ENCODE results near the gene POU2F3.

DNA sequence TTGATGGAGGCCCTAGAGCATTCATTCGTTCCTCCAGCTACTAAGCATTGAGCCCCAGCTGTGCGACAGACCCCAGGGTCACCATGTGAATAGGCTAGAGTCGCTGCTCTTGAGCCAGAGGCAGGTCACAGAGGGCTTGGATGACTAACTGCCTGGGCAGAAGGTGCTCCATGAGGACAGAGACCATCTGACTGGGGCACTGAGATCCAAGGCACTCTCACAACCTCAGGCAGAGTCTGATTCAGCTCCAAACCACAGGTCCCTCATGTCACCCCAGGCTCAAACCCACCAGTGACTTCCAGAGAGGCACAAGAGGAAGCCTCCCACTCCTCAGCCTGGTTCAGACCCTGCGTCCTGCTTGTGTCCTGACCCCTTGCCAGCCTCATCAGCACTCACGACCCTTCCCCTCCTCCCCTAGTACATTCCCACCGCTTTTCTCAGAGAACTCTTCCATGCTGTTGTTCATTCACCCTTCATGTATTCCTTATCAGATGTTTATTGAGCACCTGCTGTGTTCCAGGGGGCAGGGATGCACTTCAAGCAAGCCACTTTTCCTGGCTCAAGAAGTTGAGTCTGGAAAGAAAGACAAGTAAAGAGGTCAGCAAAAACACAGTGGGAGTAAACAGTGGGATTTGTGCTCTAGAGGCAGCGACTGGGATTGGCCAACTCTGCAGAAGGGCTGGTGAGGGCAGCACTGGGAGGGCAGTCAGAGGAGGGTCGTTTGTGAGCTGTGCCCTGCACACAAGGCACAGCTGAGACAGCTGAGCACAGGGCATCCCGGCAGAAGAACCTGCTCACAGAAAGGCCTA lies 19.8 kb upstream of the POU2F3 start:
- TF ChIP-seq, protein P1, sequence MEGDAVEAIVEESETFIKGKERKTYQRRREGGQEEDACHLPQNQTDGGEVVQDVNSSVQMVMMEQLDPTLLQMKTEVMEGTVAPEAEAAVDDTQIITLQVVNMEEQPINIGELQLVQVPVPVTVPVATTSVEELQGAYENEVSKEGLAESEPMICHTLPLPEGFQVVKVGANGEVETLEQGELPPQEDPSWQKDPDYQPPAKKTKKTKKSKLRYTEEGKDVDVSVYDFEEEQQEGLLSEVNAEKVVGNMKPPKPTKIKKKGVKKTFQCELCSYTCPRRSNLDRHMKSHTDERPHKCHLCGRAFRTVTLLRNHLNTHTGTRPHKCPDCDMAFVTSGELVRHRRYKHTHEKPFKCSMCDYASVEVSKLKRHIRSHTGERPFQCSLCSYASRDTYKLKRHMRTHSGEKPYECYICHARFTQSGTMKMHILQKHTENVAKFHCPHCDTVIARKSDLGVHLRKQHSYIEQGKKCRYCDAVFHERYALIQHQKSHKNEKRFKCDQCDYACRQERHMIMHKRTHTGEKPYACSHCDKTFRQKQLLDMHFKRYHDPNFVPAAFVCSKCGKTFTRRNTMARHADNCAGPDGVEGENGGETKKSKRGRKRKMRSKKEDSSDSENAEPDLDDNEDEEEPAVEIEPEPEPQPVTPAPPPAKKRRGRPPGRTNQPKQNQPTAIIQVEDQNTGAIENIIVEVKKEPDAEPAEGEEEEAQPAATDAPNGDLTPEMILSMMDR (IDR thresholded peaks at IDR 0.05; ENCODE audit: low read depth, low read length) = no peak
- TF ChIP-seq EZH2phosphoT487 (IDR thresholded peaks at IDR 0.05; ENCODE audit: low read depth) = no peak
